ENCODE data around the gene FAM219A.
"Not testable (repeated sequence)": the region's sequence is repeated elsewhere in the genome, so short reads cannot be mapped to it uniquely, and the experiment has no call there.

The FAM219A gene

GRCh38 chr9:34374339-34374738 lies 84.0 kb downstream of the FAM219A start:
- DNase-seq: no peak

GRCh38 chr9:34373749-34374148 lies 84.6 kb downstream of the FAM219A start:
- no peak for DNase-seq

GRCh38 chr9:34372467-34373011 lies 85.8 kb downstream of the FAM219A start:
- DNase-seq: no peak

- no peak for DNase-seq
Measured at GRCh38 chr9:34371886-34372466, 86.4 kb downstream of the FAM219A start.

- DNase-seq: no peak
Measured at GRCh38 chr9:34370970-34371880, 87.1 kb downstream of the FAM219A start.

GRCh38 chr9:34370335-34370969 lies 87.9 kb downstream of the FAM219A start:
- no peak for DNase-seq

- no peak for DNase-seq
Measured at GRCh38 chr9:34369636-34370035, 88.7 kb downstream of the FAM219A start.

GRCh38 chr9:34368796-34369195 lies 89.6 kb downstream of the FAM219A start:
- DNase-seq: not testable (repeated sequence)

GRCh38 chr9:34367751-34368410 lies 90.5 kb downstream of the FAM219A start:
- not testable (repeated sequence) for DNase-seq

GRCh38 chr9:34366365-34366764 lies 92.0 kb downstream of the FAM219A start:
- no peak for DNase-seq

GRCh38 chr9:34365282-34365681 lies 93.1 kb downstream of the FAM219A start:
- DNase-seq: no peak

- DNase-seq: no peak
Measured at GRCh38 chr9:34363619-34364351, 94.6 kb downstream of the FAM219A start.

GRCh38 chr9:34362614-34363214 lies 95.7 kb downstream of the FAM219A start:
- DNase-seq: no peak

- DNase-seq: not testable (repeated sequence)
Measured at GRCh38 chr9:34352957-34353356, 105.4 kb downstream of the FAM219A start.

- not testable (repeated sequence) for DNase-seq
Measured at GRCh38 chr9:34352122-34352652, 106.2 kb downstream of the FAM219A start.

GRCh38 chr9:34349324-34349723 lies 109.0 kb downstream of the FAM219A start:
- no peak for DNase-seq
